ENCODE data around the gene MYT1.

The MYT1 gene

GRCh38 chr20:64258071-64258823 is 94.0 kb downstream of the MYT1 start:
- Histone ChIP-seq H3K9me3 (ENCODE audit: control insufficient read depth, insufficient read depth, low read length) (no peaks in the 10 kb centered on the region), H3K9ac (ENCODE audit: low read depth, low read length) (no peak overlapping the region), H3K36me3 (ENCODE audit: insufficient read depth, low read length) (no peaks in the 10 kb centered on the region), H3K4me1 (ENCODE audit: insufficient read depth, low read length) (peaks cover 13% of the 10 kb centered on the region)

GRCh38 chr20:64260239-64260638 is 96.0 kb downstream of the MYT1 start:
- H3K36me3 ChIP-seq (ENCODE audit: insufficient read depth, low read length) = no peaks in the 10 kb centered on the region
- no peaks in the 10 kb centered on the region for H3K9me3 ChIP-seq (ENCODE audit: control insufficient read depth, insufficient read depth, low read length)
- no peak overlapping the region for H3K9ac ChIP-seq (ENCODE audit: low read depth, low read length)
- H3K4me1 ChIP-seq (ENCODE audit: insufficient read depth, low read length) = peaks cover 13% of the 10 kb centered on the region

- no peak overlapping the region for H3K9ac ChIP-seq (ENCODE audit: low read depth, low read length)
- H3K4me1 ChIP-seq (ENCODE audit: insufficient read depth, low read length) = peaks cover 13% of the 10 kb centered on the region
These were observed 96.9 kb downstream of the MYT1 start for GRCh38 chr20:64261138-64261537.

GRCh38 chr20:64264091-64264490 is 99.8 kb downstream of the MYT1 start:
- Histone ChIP-seq H3K9ac (ENCODE audit: low read depth, low read length) (no peak overlapping the region), H3K36me3 (ENCODE audit: insufficient read depth, low read length) (no peaks in the 10 kb centered on the region), H3K9me3 (ENCODE audit: control insufficient read depth, insufficient read depth, low read length) (no peaks in the 10 kb centered on the region), H3K4me1 (ENCODE audit: insufficient read depth, low read length) (peaks cover 1% of the 10 kb centered on the region)

More at GRCh38 chr20:64261138-64261537, 96.9 kb downstream of the MYT1 start:
- no peaks in the 10 kb centered on the region for H3K36me3 ChIP-seq (ENCODE audit: insufficient read depth, low read length)
- H3K9me3 ChIP-seq (ENCODE audit: control insufficient read depth, insufficient read depth, low read length) = no peaks in the 10 kb centered on the region

- Histone ChIP-seq H3K36me3 (ENCODE audit: insufficient read depth, low read length) (no peaks in the 10 kb centered on the region), H3K9ac (ENCODE audit: low read depth, low read length) (no peak overlapping the region), H3K4me1 (ENCODE audit: insufficient read depth, low read length) (no peaks in the 10 kb centered on the region), H3K9me3 (ENCODE audit: control insufficient read depth, insufficient read depth, low read length) (no peaks in the 10 kb centered on the region)
These were observed 100.9 kb downstream of the MYT1 start for GRCh38 chr20:64265201-64265600.

GRCh38 chr20:64266988-64267387 is 102.7 kb downstream of the MYT1 start:
- Histone ChIP-seq H3K9ac (ENCODE audit: low read depth, low read length) (no peak overlapping the region), H3K9me3 (ENCODE audit: control insufficient read depth, insufficient read depth, low read length) (no peaks in the 10 kb centered on the region), H3K36me3 (ENCODE audit: insufficient read depth, low read length) (no peaks in the 10 kb centered on the region), H3K4me1 (ENCODE audit: insufficient read depth, low read length) (no peaks in the 10 kb centered on the region)

- Histone ChIP-seq H3K36me3 (ENCODE audit: insufficient read depth, low read length) (0 out of 2 replicates have a peak, but pooled peaks cover 2% of the 10 kb centered on the region), H3K4me1 (ENCODE audit: insufficient read depth, low read length) (no peaks in the 10 kb centered on the region), H3K9ac (ENCODE audit: low read depth, low read length) (no peak overlapping the region), H3K9me3 (ENCODE audit: control insufficient read depth, insufficient read depth, low read length) (no peaks in the 10 kb centered on the region)
These were observed 103.9 kb downstream of the MYT1 start for GRCh38 chr20:64268174-64268573.

- Histone ChIP-seq H3K9ac (ENCODE audit: low read depth, low read length) (no peak overlapping the region), H3K4me1 (ENCODE audit: insufficient read depth, low read length) (no peaks in the 10 kb centered on the region), H3K9me3 (ENCODE audit: control insufficient read depth, insufficient read depth, low read length) (no peaks in the 10 kb centered on the region), H3K36me3 (ENCODE audit: insufficient read depth, low read length) (peaks cover 9% of the 10 kb centered on the region)
These were observed 105.6 kb downstream of the MYT1 start for GRCh38 chr20:64269604-64270411.

- Histone ChIP-seq H3K9me3 (ENCODE audit: control insufficient read depth, insufficient read depth, low read length) (no peaks in the 10 kb centered on the region), H3K36me3 (ENCODE audit: insufficient read depth, low read length) (peaks cover 9% of the 10 kb centered on the region)
These were observed 107.4 kb downstream of the MYT1 start for GRCh38 chr20:64271636-64272035.

GRCh38 chr20:64273109-64273508 is 108.9 kb downstream of the MYT1 start:
- Histone ChIP-seq H3K9me3 (ENCODE audit: control insufficient read depth, insufficient read depth, low read length) (no peaks in the 10 kb centered on the region), H3K4me1 (ENCODE audit: insufficient read depth, low read length) (no peaks in the 10 kb centered on the region), H3K9ac (ENCODE audit: low read depth, low read length) (no peak overlapping the region), H3K36me3 (ENCODE audit: insufficient read depth, low read length) (peaks cover 9% of the 10 kb centered on the region)

More at GRCh38 chr20:64271636-64272035, 107.4 kb downstream of the MYT1 start:
- H3K9ac ChIP-seq (ENCODE audit: low read depth, low read length) = no peak overlapping the region
- no peaks in the 10 kb centered on the region for H3K4me1 ChIP-seq (ENCODE audit: insufficient read depth, low read length)

GRCh38 chr20:64276817-64277216 is 112.6 kb downstream of the MYT1 start:
- peaks cover 9% of the 10 kb centered on the region for H3K36me3 ChIP-seq (ENCODE audit: insufficient read depth, low read length)
- no peaks in the 10 kb centered on the region for H3K9me3 ChIP-seq (ENCODE audit: control insufficient read depth, insufficient read depth, low read length)
- H3K9ac ChIP-seq (ENCODE audit: low read depth, low read length) = no peak overlapping the region
- no peaks in the 10 kb centered on the region for H3K4me1 ChIP-seq (ENCODE audit: insufficient read depth, low read length)

- Histone ChIP-seq H3K4me1 (ENCODE audit: insufficient read depth, low read length) (no peaks in the 10 kb centered on the region), H3K36me3 (ENCODE audit: insufficient read depth, low read length) (peaks cover 9% of the 10 kb centered on the region), H3K9me3 (ENCODE audit: control insufficient read depth, insufficient read depth, low read length) (no peaks in the 10 kb centered on the region; the same call in 1 of the 2 replicates), H3K9ac (ENCODE audit: low read depth, low read length) (no peak overlapping the region)
These were observed 113.5 kb downstream of the MYT1 start for GRCh38 chr20:64277571-64278316.

GRCh38 chr20:64278317-64278681 is 114.0 kb downstream of the MYT1 start:
- H3K4me1 ChIP-seq (ENCODE audit: insufficient read depth, low read length) = no peaks in the 10 kb centered on the region
- peaks cover 5% of the 10 kb centered on the region for H3K36me3 ChIP-seq (ENCODE audit: insufficient read depth, low read length)
- no peak overlapping the region for H3K9ac ChIP-seq (ENCODE audit: low read depth, low read length)
- H3K9me3 ChIP-seq (ENCODE audit: control insufficient read depth, insufficient read depth, low read length) = no peaks in the 10 kb centered on the region; the same call in 1 of the 2 replicates

GRCh38 chr20:64279826-64280459 is 115.7 kb downstream of the MYT1 start:
- Histone ChIP-seq H3K9me3 (ENCODE audit: control insufficient read depth, insufficient read depth, low read length) (peaks cover 5% of the 10 kb centered on the region), H3K9ac (ENCODE audit: low read depth, low read length) (no peak overlapping the region), H3K36me3 (ENCODE audit: insufficient read depth, low read length) (no peaks in the 10 kb centered on the region), H3K4me1 (ENCODE audit: insufficient read depth, low read length) (no peaks in the 10 kb centered on the region)

All from ES-I3 (cell line).